Osteocyte (in vitro differentiated cells): Measurements from ENCODE around the gene FAM3A. TPM values are rescaled to one million over a fixed set of nuclear protein-coding genes. Genes with fewer than 3 reads are reported as not detected.

Experiments used
- DNase-seq: peaks from one replicate; pipeline ENCODE4 v3.0.0; 2021; ENCODE audit warnings: mixed read lengths; ENCODE audit not compliant: unreplicated experiment; ENCODE audit errors: extremely low spot score
- H3K27ac Mint-ChIP-seq: one replicate; pipeline ENCODE4 v1.8.0; 2021; ENCODE audit warnings: mild to moderate bottlenecking, mixed read lengths; ENCODE audit not compliant: unreplicated experiment
- H3K27me3 Mint-ChIP-seq: one replicate; pipeline ENCODE4 v1.8.0; 2021; ENCODE audit warnings: mixed read lengths; ENCODE audit not compliant: unreplicated experiment
- H3K36me3 Mint-ChIP-seq: one replicate; pipeline ENCODE4 v1.8.0; 2021; ENCODE audit warnings: mixed read lengths; ENCODE audit not compliant: unreplicated experiment
- H3K4me1 Mint-ChIP-seq: one replicate; pipeline ENCODE4 v1.8.0; 2021; ENCODE audit warnings: mixed read lengths; ENCODE audit not compliant: unreplicated experiment
- H3K4me3 Mint-ChIP-seq: one replicate; pipeline ENCODE4 v1.8.0; 2021; ENCODE audit warnings: mild to moderate bottlenecking, moderate library complexity, mixed read lengths; ENCODE audit not compliant: unreplicated experiment
- H3K9me3 Mint-ChIP-seq: one replicate; pipeline ENCODE4 v1.8.0; 2021; ENCODE audit warnings: mixed read lengths; ENCODE audit not compliant: unreplicated experiment
- CTCF ChIP-seq: fragments of 200-600 bp; sonication (generic); IDR thresholded peaks from 2 replicates; pipeline ENCODE4 v1.5.0; 2021; ENCODE audit warnings: antibody characterized with exemption, mild to moderate bottlenecking, moderate library complexity
- total RNA-seq: library from RNA; stranded (reverse); gene quantifications from 2 replicates; pipeline ENCODE4 v1.2.1, GENCODE V29; 2021

The FAM3A gene
- total RNA-seq, 1 donor from 2014 or later, result 40.4 TPM

- peaks cover 9% of the 10 kb centered on the region for H3K36me3 Mint-ChIP-seq
- H3K4me1 Mint-ChIP-seq, result peaks cover 11% of the 10 kb centered on the region
- H3K27ac Mint-ChIP-seq, result no peak overlapping the region
- TF ChIP-seq CTCF, result no peak
- H3K9me3 Mint-ChIP-seq, result no peaks in the 10 kb centered on the region
- DNase-seq, result no peak
- H3K27me3 Mint-ChIP-seq, result no peaks in the 10 kb centered on the region
- no peak overlapping the region for H3K4me3 Mint-ChIP-seq
These were observed 52.3 kb downstream of the FAM3A start for GRCh38 chrX:154463611-154464220.

- Mint-ChIP-seq H3K36me3 (peaks cover 10% of the 10 kb centered on the region), H3K4me1 (peaks cover 12% of the 10 kb centered on the region), H3K27ac (no peak overlapping the region), H3K4me3 (no peak overlapping the region), H3K9me3 (no peaks in the 10 kb centered on the region), H3K27me3 (no peaks in the 10 kb centered on the region)
- DNase-seq, result no peak
- no peak for TF ChIP-seq CTCF
These were observed 53.6 kb downstream of the FAM3A start for GRCh38 chrX:154462396-154462795.

GRCh38 chrX:154460326-154460725 is 55.7 kb downstream of the FAM3A start:
- DNase-seq, result no peak
- TF ChIP-seq CTCF, result no peak
- no peaks in the 10 kb centered on the region for H3K9me3 Mint-ChIP-seq
- H3K4me1 Mint-ChIP-seq, result peaks cover 14% of the 10 kb centered on the region
- peak overlapping the region; percentile 83 for H3K4me3 Mint-ChIP-seq
- H3K27me3 Mint-ChIP-seq, result no peaks in the 10 kb centered on the region
- peaks cover 10% of the 10 kb centered on the region for H3K36me3 Mint-ChIP-seq
- H3K27ac Mint-ChIP-seq, result no peak overlapping the region

- Mint-ChIP-seq H3K27ac (no peak overlapping the region), H3K9me3 (no peaks in the 10 kb centered on the region), H3K4me3 (peak overlapping the region; percentile 83), H3K4me1 (peaks cover 14% of the 10 kb centered on the region), H3K36me3 (peaks cover 10% of the 10 kb centered on the region), H3K27me3 (no peaks in the 10 kb centered on the region)
- DNase-seq, result no peak
- TF ChIP-seq CTCF, result no peak
These were observed 56.2 kb downstream of the FAM3A start for GRCh38 chrX:154459832-154460231.

- Mint-ChIP-seq H3K4me1 (peaks cover 14% of the 10 kb centered on the region), H3K36me3 (peaks cover 12% of the 10 kb centered on the region), H3K9me3 (no peaks in the 10 kb centered on the region), H3K27me3 (no peaks in the 10 kb centered on the region), H3K4me3 (peak overlapping the region; percentile 83), H3K27ac (peak overlapping the region; percentile 44)
- TF ChIP-seq CTCF, result no peak
- no peak for DNase-seq
These were observed 56.9 kb downstream of the FAM3A start for GRCh38 chrX:154458954-154459778.
